GM12875 (cell line): ENCODE measurements around the gene AKTIP.
"Not testable (repeated sequence)": the region's sequence is repeated elsewhere in the genome, so short reads cannot be mapped to it uniquely, and the experiment has no call there.

Source experiments
- H3K4me3 ChIP-seq: one replicate; pipeline ENCODE4 v1.5.1; 2011; ENCODE audit warnings: low read depth, low read length, control low read depth
- TF ChIP-seq, protein P1 (sequence below): IDR thresholded peaks from 2 replicates; pipeline ENCODE4 v1.5.1; 2011; ENCODE audit warnings: low read depth, mild to moderate bottlenecking, control low read depth, inconsistent platforms, low read length, moderate library complexity, borderline replicate concordance; ENCODE audit not compliant: insufficient read depth

AKTIP gene

DNA sequence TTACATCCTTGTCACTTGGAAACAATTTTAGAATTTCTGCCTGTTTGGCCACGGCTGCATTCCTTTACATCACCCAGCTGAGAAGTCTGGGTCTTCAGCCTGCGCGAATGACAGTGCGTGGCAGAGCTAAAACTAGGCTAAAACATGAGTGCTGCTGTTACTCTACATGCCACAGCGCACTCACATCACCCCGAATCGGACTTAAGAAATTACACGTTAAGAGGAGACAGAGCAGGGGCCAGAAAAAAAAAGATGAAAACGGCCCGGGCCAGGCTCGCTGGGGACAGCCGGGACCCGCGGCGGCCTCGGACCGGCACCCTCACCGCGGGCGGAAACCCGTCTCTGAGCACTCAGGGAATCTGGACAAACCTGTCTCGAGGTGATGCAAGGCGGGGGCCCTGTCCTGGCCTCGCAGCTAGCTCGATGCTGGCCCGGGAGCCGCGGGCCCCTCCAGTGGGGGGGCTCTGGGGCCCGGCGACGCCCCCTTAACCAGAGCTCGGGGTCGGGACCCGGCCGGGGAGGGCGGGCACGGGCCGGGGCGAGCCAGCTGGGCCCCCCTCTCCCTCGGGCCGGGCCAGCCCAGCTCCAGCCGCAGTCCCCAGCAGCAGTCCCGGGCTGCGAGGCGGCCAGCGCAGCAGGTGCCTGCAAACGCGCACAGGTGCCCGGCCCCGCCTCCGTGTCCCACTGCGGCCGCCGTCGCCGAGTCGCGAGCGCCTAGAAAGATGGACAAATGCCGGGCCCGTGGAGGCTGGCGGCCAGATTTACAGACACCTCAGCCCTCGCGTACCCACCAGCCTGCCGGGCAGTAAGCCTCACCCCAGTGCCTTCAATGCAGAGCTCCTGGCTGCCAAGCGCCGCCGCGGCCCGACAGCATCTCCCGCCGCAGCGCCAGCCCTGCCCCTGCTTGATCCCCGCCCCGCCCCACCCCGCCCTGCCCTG, at the start of gene AKTIP:
Gene AKTIP (minus strand): TSS at position 879 of the 939 bp plus-strand sequence. CDS start 2,950 bp downstream, outside the sequence.
- TF ChIP-seq, protein P1, sequence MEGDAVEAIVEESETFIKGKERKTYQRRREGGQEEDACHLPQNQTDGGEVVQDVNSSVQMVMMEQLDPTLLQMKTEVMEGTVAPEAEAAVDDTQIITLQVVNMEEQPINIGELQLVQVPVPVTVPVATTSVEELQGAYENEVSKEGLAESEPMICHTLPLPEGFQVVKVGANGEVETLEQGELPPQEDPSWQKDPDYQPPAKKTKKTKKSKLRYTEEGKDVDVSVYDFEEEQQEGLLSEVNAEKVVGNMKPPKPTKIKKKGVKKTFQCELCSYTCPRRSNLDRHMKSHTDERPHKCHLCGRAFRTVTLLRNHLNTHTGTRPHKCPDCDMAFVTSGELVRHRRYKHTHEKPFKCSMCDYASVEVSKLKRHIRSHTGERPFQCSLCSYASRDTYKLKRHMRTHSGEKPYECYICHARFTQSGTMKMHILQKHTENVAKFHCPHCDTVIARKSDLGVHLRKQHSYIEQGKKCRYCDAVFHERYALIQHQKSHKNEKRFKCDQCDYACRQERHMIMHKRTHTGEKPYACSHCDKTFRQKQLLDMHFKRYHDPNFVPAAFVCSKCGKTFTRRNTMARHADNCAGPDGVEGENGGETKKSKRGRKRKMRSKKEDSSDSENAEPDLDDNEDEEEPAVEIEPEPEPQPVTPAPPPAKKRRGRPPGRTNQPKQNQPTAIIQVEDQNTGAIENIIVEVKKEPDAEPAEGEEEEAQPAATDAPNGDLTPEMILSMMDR: no peak
- peak within 1 kb of the TSS; percentile 80 for H3K4me3 ChIP-seq

DNA sequence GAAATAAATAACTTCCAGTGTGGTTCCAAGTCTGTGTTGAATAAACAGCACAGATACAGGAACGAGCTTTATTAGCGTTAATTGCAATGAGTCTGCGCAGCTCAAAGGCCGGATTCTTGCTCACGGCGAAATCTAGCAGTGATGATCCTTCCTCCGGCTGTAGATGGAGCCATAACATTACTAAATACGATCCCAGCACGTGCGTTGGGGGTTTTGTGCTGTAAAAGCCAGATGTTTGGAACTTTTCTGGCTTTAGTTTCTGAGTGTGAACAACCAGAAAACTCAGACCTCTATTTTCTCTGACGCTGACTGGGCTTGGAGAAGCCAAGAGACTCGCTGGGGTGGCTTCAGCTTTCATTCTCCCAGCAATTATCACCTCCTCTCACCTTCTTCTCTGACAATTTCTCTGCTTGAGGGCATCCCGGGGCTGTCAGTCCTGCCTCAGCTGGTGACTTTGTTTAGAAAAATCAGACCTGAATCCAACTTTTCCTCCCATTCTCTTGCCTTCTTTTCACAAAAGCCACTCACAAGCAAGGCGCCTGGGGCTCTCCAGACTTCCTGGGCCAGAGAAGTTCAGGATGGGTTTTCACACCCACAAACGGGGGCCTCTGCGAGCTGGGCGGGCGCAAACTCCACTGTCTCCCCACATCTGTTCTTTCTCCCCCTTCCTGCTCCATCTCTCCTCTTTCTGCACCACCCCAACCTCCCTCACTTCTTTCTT, 47.1 kb upstream of the AKTIP start:
- no peak overlapping the region for H3K4me3 ChIP-seq
- TF ChIP-seq, protein P1: peak; percentile 57

DNA sequence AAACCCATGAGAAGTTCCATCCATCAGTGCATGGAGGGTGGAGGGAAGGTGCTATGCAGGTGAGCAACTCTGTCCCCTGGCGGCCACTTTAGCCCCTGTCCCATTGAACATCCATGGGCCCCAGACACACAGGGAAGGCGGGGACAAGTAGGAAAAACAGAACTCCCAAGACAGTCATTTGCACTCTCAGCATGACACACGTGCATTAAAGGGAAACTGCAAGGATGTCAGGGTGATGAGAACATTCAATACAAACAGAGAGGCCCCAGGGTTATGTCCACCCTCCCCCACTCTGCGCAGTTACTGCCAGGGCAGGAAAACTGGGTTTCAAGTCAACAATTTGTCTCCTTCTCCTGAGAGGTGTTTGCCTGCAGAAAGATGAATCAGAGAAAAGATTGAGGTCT, 44.0 kb upstream of the AKTIP start:
- no peak overlapping the region for H3K4me3 ChIP-seq
- TF ChIP-seq, protein P1: peak; percentile 84

DNA sequence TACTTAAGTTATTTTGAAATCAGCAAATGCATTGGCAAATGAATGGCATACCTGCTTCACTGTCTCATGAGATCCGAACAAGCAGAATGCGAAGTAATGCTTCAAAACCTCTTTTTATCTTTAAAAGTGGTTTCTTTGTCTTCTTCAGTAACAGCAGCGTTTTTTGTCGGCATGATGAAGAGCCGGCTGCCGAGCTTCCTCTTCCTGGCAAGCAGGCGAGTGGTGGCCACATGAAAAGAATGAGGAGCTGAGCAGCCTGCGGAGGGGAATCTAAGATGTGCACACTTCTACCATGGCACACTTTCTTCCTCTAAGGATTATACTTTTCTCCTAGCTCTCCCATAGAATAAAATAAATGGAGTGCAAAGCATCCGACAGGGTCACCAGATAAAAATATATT, 42.4 kb upstream of the AKTIP start:
- no peak overlapping the region for H3K4me3 ChIP-seq
- TF ChIP-seq, protein P1: no peak

DNA sequence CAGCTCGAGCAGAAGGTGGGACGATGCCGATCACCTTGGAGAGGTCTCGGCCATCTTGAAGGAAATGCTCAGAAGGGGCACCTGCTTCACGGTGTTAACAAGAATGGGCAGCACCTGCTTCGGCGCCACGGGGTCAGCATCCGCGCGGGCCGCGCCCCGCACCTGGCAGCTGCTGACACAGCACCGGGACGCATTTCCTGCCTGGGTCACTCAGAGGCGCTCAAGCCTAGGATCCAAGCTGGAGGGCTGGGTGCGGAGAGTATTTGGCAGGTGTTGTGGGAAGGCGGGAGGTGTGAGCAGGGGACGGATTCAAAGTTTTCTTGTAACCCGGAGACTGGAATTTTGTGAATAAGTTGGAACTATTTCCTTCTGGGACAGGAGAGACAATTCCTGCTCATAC, 39.3 kb upstream of the AKTIP start:
- TF ChIP-seq, protein P1: no peak
- no peak overlapping the region for H3K4me3 ChIP-seq

DNA sequence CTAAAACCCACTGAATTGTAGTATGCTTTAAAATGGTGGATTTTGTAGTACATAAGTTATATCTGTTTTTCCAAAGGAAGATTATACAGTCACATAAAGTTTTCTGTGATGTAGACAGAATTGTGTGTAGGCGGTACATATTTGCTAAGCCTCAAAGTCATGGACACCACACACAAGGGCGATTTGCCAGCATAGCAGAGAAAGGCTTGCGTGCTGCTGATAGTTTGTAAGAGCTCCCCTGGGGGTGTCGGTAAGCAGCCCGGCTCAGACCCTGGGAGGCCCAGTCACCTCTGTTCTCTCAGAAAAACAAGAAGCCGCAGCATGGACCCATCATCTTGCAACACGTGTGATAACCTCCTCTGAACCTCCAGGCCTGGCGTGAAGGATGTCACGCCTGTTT, 38.3 kb upstream of the AKTIP start:
- TF ChIP-seq, protein P1: no peak
- H3K4me3 ChIP-seq: no peak overlapping the region

DNA sequence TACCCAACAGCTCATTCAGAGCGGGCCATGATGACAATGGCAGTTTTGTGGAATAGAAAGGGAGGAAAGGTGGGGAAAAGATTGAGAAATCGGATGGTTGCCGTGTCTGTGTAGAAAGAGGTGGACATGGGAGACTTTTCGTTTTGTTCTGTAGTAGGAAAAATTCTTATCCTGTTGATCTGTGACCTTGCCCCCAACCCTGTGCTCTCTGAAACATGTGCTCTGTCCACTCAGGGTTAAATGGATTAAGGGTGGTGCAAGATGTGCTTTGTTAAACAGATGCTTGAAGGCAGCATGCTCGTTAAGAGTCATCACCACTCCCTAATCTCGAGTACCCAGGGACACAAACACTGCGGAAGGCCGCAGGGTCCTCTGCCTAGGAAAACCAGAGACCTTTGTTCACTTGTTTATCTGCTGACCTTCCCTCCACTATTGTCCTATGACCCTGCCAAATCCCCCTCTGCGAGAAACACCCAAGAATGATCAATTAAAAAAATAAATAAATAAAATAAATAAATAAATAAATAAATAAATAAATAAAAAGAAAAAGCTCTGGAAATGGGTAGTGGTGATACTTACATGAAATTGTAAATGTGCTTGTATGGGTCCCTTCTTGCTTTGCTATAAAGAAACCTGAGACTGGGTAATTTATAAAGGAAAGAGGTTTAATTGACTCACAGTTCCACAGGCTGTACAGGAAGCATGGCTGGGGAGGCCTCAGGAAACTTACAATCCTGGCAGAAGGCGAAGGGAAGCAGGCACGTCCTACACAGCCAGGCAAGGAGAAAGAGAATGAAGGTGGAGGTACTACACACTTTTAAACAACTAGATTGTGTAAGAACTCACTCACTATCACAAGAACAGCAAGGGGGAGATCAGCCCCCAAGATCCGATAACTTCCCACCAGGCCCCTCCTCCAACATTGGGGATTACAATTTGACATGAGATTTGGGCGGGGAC, 37.0 kb upstream of the AKTIP start:
- H3K4me3 ChIP-seq: not testable (repeated sequence)

DNA sequence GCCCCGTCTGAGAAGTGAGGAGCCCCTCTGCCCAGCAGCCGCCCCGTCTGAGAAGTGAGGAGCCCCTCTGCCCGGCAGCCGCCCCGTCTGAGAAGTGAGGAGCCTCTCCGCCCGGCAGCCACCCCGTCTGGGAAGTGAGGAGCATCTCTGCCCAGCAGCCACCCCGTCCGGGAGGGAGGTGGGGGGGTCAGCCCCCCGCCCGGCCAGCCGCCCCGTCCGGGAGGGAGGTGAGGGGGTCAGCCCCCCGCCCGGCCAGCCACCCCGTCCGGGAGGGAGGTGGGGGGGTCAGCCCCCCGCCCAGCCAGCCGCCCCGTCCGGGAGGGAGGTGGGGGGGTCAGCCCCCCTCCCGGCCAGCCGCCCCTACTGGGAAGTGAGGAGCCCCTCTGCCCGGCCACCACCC, 36.3 kb upstream of the AKTIP start:
- not testable (repeated sequence) for H3K4me3 ChIP-seq
